ENCODE data around the gene MAST4.

Gene MAST4

GRCh38 chr5:67208403-67208802 is 612.2 kb downstream of the MAST4 start:
- DNase-seq (ENCODE audit: low read depth in 2 of 2) = no peak

- DNase-seq (ENCODE audit: low read depth in 2 of 2) = peak in 1 of 2 experiments; percentile 26
Measured at GRCh38 chr5:67209141-67209771, 613.1 kb downstream of the MAST4 start.

- DNase-seq (ENCODE audit: low read depth in 2 of 2) = no peak
Measured at GRCh38 chr5:67211926-67212325, 615.7 kb downstream of the MAST4 start.

GRCh38 chr5:67214036-67214435 is 617.8 kb downstream of the MAST4 start:
- no peak for DNase-seq (ENCODE audit: low read depth in 2 of 2)

GRCh38 chr5:67214707-67215447 is 618.7 kb downstream of the MAST4 start:
- no peak for DNase-seq (ENCODE audit: low read depth in 2 of 2)

GRCh38 chr5:67215519-67216471 is 619.6 kb downstream of the MAST4 start:
- peak; percentile 37 to 45 for DNase-seq (ENCODE audit: low read depth in 2 of 2)

GRCh38 chr5:67216564-67216963 is 620.4 kb downstream of the MAST4 start:
- no peak for DNase-seq (ENCODE audit: low read depth in 2 of 2)
